ENCODE data around the gene ZNRD2.

Gene ZNRD2

GRCh38 chr11:65573391-65574079 lies 3.3 kb downstream of the ZNRD2 start:
- no peak for DNase-seq (ENCODE audit: low read depth in 2 of 2)

GRCh38 chr11:65574109-65574810 lies 4.0 kb downstream of the ZNRD2 start:
- DNase-seq (ENCODE audit: low read depth in 2 of 2), result peak; percentile 61 to 70

- DNase-seq (ENCODE audit: low read depth in 2 of 2), result no peak
Measured at GRCh38 chr11:65574811-65575567, 4.7 kb downstream of the ZNRD2 start.

GRCh38 chr11:65575568-65576231 lies 5.4 kb downstream of the ZNRD2 start, which contains the start of gene EHBP1L1:
EHBP1L1 (plus strand) TSS chr11:65576053; CDS start chr11:65576303, 250 bp downstream.
- peak; percentile 45 to 56 for DNase-seq (ENCODE audit: low read depth in 2 of 2)

- no peak for DNase-seq (ENCODE audit: low read depth in 2 of 2)
Measured at GRCh38 chr11:65576232-65576866, 6.1 kb downstream of the ZNRD2 start.

- DNase-seq (ENCODE audit: low read depth in 2 of 2), result no peak
Measured at GRCh38 chr11:65576867-65577755, 6.8 kb downstream of the ZNRD2 start.

- DNase-seq (ENCODE audit: low read depth in 2 of 2), result no peak
Measured at GRCh38 chr11:65577756-65578109, 7.5 kb downstream of the ZNRD2 start.

- no peak for DNase-seq (ENCODE audit: low read depth in 2 of 2)
Measured at GRCh38 chr11:65578134-65578533, 7.9 kb downstream of the ZNRD2 start.

GRCh38 chr11:65578667-65579066 lies 8.4 kb downstream of the ZNRD2 start:
- DNase-seq (ENCODE audit: low read depth in 2 of 2), result no peak

- no peak for DNase-seq (ENCODE audit: low read depth in 2 of 2)
Measured at GRCh38 chr11:65579291-65579690, 9.0 kb downstream of the ZNRD2 start.

GRCh38 chr11:65580031-65580692 lies 9.9 kb downstream of the ZNRD2 start:
- DNase-seq (ENCODE audit: low read depth in 2 of 2), result no peak

GRCh38 chr11:65580756-65581155 lies 10.5 kb downstream of the ZNRD2 start:
- no peak for DNase-seq (ENCODE audit: low read depth in 2 of 2)

GRCh38 chr11:65581928-65582327 lies 11.7 kb downstream of the ZNRD2 start:
- no peak for DNase-seq (ENCODE audit: low read depth in 2 of 2)

- DNase-seq (ENCODE audit: low read depth in 2 of 2), result no peak
Measured at GRCh38 chr11:65583589-65583988, 13.3 kb downstream of the ZNRD2 start.

GRCh38 chr11:65584106-65584505 lies 13.8 kb downstream of the ZNRD2 start:
- no peak for DNase-seq (ENCODE audit: low read depth in 2 of 2)

- DNase-seq (ENCODE audit: low read depth in 2 of 2), result no peak
Measured at GRCh38 chr11:65584723-65585171, 14.5 kb downstream of the ZNRD2 start.

GRCh38 chr11:65585396-65586246 lies 15.3 kb downstream of the ZNRD2 start:
- DNase-seq (ENCODE audit: low read depth in 2 of 2), result no peak

- DNase-seq (ENCODE audit: low read depth in 2 of 2), result no peak
Measured at GRCh38 chr11:65586247-65586630, 16.0 kb downstream of the ZNRD2 start.

- DNase-seq (ENCODE audit: low read depth in 2 of 2), result no peak
Measured at GRCh38 chr11:65586676-65587075, 16.4 kb downstream of the ZNRD2 start.
